KOPT-K1 (cell line): ENCODE results near the gene TICRR.
A peak's percentile ranks its signal among the peaks of the same experiment; 100 is the strongest.

Experiments
- H3K27ac ChIP-seq: fragments of 200-600 bp; sonication (generic); 2 replicates; pipeline ENCODE4 v1.5.1; 2016; ENCODE audit warnings: antibody characterized with exemption, mild to moderate bottlenecking, low read depth, low read length; ENCODE audit not compliant: poor library complexity, severe bottlenecking
- H3K36me3 ChIP-seq: fragments of 200-600 bp; sonication (generic); 2 replicates; pipeline ENCODE4 v1.5.1; 2017; ENCODE audit warnings: antibody characterized with exemption, mild to moderate bottlenecking, low read length, moderate library complexity; ENCODE audit not compliant: insufficient read depth
- H3K9me3 ChIP-seq: fragments of 200-600 bp; sonication (generic); 2 replicates; pipeline ENCODE4 v1.5.1; 2017; ENCODE audit warnings: antibody characterized with exemption, low read length, mild to moderate bottlenecking; ENCODE audit not compliant: insufficient read depth, poor library complexity, severe bottlenecking

TICRR gene

DNA sequence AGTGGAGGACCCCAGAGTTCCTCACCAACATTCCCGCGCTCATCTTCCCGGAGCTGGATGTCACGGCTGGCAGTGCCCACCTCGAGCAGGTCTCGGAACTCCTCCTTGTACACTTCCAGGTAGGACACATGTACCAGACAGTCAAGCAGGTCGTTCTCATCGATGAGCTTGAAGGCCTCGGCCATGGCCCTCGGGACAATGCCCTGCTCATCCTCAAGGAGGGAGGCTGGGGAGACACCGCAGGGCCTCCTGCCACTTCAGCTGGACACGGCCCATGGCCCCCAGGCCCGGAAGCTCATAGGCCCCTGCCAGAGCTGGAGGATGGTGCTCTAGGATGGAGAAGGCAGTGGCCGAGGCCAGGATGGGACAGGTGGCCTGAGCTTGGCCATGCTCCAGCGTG lies 74.4 kb downstream of the TICRR start:
- Histone ChIP-seq H3K36me3 (peaks cover 25% of the 10 kb centered on the region; the same call in 1 of the 2 replicates), H3K9me3 (no peaks in the 10 kb centered on the region), H3K27ac (no peak overlapping the region)

DNA sequence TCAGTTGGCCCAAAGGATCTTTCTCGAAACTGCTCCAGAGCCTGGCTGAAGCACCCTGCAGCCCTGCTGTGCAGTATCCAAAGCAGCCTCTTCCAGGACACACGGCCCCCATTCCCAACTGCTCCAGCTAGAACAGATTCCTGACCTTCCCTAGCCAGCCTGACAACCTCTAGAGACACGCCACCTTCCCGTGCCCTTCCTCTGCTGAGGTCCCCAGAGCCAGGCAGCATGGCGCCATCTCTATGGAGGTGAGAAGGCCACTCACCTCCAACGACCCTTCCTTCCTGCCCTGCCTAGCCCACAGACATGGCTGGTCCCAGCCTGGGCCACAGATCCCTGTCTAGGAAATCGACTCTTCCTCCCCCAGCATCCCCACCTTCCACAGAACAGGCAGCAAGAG lies 76.9 kb downstream of the TICRR start:
- Histone ChIP-seq H3K27ac (no peak overlapping the region), H3K9me3 (no peaks in the 10 kb centered on the region), H3K36me3 (peaks cover 16% of the 10 kb centered on the region; the same call in 1 of the 2 replicates)

- peaks cover 14% of the 10 kb centered on the region; the same call in 1 of the 2 replicates for H3K36me3 ChIP-seq
- no peak overlapping the region for H3K27ac ChIP-seq
- no peaks in the 10 kb centered on the region for H3K9me3 ChIP-seq
Observed at GRCh38 chr15:89652666-89653065, 77.4 kb downstream of the TICRR start.

- H3K36me3 ChIP-seq = peaks cover 9% of the 10 kb centered on the region; the same call in 1 of the 2 replicates
- no peak overlapping the region for H3K27ac ChIP-seq
- H3K9me3 ChIP-seq = no peaks in the 10 kb centered on the region
Observed at GRCh38 chr15:89653578-89653977, 78.3 kb downstream of the TICRR start.

- Histone ChIP-seq H3K36me3 (peaks cover 8% of the 10 kb centered on the region; the same call in 1 of the 2 replicates), H3K9me3 (no peaks in the 10 kb centered on the region), H3K27ac (peak overlapping the region; percentile 29)
Observed at GRCh38 chr15:89654301-89654761, 79.1 kb downstream of the TICRR start.

DNA sequence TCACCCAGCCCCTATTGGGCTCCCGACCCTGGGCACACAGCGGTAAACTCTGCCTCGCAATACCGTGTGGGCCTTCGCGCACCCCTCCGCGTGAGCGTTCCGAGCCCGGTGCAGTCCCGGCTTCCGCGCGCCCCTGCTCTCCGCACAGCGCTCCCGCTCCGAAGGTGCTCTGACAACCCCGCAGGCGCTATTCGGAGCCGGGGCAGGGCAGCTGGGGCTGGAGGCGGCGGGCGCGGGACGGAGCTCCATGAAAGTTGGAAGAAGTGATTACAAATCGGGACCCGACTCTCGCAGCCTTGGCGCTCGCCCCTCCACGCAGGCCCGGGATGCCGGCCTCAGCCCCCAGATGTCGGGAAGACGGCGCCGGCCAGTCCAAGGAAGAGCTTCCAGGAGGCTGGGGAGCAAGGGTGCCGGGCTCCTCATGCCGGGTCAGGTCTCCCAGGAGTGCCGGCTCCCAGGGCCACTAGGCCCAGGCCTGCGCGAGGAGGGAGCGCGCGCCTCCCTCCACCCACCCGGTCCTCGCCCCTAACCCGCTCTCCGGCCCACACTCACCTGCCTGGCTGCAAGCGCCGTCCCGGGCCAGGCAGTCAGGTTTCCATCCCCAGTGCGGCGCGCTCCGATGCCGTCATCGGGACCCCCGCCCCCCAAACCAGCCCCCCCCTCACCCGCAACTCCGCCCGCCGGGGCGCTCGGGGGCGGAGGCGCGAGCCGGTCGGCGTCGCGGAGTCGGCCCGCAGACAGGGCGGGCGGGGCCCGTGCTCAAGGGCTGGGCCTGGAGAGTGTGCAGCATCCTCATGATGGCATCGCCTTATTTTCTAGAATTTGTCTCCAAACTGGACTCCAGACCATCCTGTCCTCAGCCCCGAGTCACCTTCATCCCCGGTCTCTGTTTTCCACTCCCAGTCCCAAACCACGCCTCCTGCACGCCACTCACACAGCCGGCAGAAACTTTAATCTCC lies 79.9 kb downstream of the TICRR start, which contains the start of gene KIF7:
TSS of gene KIF7 (minus strand) at position 621 of the 959 bp plus-strand sequence. CDS start 2,537 bp downstream, outside the sequence.
- Histone ChIP-seq H3K27ac (peak within 1 kb of the TSS; percentile 29), H3K9me3 (no peaks in the 10 kb centered on the region), H3K36me3 (0 out of 2 replicates have a peak, but pooled peaks cover 4% of the 10 kb centered on the region)

DNA sequence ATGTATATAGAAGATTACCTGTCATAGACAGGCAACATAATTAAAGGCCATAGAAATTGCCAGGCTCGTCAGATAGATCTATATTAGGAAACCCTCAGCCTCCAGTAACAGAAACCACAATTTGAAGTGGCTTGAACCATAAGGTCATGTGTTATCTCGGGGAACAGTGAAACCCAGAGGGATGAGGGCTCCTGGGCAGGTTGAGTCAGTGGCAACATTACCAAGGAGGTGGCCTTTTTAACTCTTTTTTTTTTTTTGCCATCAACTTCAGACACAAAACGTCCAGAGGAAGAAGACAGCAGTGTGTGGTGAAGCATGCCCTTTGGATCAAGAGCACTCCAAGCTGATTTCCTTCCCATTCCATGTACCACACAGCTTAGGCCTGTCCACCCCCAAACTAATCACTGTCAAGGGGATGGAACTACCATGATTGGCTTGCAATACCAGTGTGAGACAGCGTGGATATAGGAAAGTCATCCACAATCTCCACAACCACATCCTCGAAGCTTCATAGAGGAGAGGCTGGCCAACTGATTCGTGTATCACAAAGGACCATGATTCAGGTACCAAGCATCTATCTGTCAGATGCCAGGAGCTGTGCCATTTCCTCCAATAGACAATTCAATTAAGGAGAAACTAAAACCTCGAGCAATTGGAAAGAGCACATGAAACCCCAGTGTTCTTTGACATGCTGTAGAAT lies 81.0 kb downstream of the TICRR start:
- Histone ChIP-seq H3K9me3 (no peaks in the 10 kb centered on the region), H3K36me3 (0 out of 2 replicates have a peak, but pooled peaks cover 4% of the 10 kb centered on the region), H3K27ac (no peak overlapping the region)

GRCh38 chr15:89657686-89658200 lies 82.5 kb downstream of the TICRR start:
- H3K27ac ChIP-seq = no peak overlapping the region
- H3K36me3 ChIP-seq = no peaks in the 10 kb centered on the region
- no peaks in the 10 kb centered on the region for H3K9me3 ChIP-seq

GRCh38 chr15:89659295-89659694 lies 84.0 kb downstream of the TICRR start:
- Histone ChIP-seq H3K36me3 (no peaks in the 10 kb centered on the region), H3K9me3 (no peaks in the 10 kb centered on the region), H3K27ac (no peak overlapping the region)

DNA sequence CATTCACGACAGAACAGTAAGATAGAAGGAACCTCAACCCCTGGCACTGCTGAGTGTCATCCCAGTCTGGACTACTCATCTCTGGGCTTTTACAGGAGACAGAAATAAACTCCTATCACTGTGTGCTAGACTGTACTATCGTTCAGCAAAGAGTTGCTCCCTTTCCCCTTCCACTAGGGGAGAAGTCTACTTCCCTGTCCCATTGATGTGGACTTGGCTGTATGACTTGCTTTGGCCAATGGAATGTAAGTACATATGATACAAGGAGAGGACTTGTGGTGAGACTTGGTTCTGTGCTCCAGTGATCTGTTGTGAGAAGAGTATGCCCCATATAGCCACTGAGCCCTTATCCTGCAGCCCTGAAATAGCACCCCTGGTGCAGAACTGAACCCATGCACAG lies 85.3 kb downstream of the TICRR start:
- Histone ChIP-seq H3K27ac (no peak overlapping the region), H3K9me3 (no peaks in the 10 kb centered on the region), H3K36me3 (no peaks in the 10 kb centered on the region)

- Histone ChIP-seq H3K36me3 (no peaks in the 10 kb centered on the region), H3K27ac (no peak overlapping the region)
Observed at GRCh38 chr15:89662893-89663626, 87.8 kb downstream of the TICRR start.

DNA sequence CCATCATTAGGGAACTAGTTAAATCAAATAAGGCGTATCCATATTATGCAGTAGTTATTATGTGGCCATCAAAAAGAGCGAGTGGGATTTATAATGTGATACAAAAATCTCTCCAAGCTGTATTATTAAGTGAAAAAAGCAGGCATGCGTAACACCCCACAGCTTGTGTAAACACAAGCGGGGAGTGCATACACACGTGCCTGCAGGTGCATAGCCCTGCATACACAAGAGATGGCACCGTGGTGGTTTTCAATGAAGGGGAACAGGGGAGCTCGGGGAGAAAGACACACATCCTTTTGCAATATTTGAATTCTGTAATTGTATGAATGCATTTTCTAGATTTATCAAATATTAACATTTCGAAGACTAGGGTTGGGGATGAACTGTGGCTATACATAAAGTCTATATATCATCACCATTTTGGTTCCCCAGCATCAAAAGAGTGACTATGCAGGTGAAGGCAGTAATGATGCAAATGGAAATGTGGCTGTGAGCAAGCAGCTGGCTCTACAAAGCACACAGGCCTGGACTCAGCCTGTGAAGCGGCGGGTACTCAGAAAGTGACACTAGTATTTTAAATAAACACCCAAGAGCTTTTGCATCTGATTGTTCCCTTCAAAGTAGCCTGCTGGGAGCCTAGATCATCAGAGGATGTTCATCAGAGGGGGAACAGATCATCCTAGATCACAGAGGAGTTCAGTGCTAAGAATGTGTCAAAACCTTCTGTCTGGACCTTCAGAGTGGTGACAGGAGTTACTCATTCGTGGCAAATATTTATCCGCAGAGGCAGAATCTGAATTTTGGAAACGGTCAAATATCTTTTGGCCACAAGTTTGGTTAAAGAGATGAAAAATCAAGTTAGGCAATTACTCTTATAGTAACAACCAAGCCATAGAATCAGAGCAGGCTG lies 89.4 kb downstream of the TICRR start:
- H3K36me3 ChIP-seq = no peaks in the 10 kb centered on the region
- H3K27ac ChIP-seq = no peak overlapping the region
- H3K9me3 ChIP-seq = no peaks in the 10 kb centered on the region

More at GRCh38 chr15:89662893-89663626, 87.8 kb downstream of the TICRR start:
- no peaks in the 10 kb centered on the region for H3K9me3 ChIP-seq

- H3K27ac ChIP-seq = no peak overlapping the region
- H3K9me3 ChIP-seq = no peaks in the 10 kb centered on the region
- no peaks in the 10 kb centered on the region for H3K36me3 ChIP-seq
Observed at GRCh38 chr15:89665449-89666181, 90.3 kb downstream of the TICRR start.
